ENCODE results near the gene DGKQ.

DGKQ gene

DNA sequence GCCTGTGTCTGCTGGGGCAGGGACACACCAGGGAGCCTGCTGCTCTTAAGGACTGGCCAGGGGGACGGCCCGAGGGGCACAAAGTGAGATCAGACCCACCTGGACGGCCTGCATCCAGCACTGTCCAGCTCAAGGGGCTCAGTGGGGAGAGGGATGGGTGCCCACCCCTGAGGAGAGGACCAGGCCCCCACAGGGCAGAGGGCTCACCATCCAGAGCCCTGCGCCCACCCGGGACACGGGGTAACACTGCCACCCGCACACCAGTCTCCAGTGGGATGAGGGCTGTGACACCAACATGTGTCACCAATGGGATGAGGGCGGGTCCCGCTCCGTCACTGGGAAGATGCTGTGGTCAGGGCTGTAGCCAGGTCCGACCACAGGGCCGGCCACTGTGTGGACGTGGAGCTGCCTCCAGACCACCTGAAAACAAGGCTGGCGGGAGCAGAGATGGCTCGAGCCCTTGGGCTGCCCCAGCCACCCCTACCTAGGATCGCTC lies 13.2 kb downstream of the DGKQ start:
- no peak for DNase-seq

DNA sequence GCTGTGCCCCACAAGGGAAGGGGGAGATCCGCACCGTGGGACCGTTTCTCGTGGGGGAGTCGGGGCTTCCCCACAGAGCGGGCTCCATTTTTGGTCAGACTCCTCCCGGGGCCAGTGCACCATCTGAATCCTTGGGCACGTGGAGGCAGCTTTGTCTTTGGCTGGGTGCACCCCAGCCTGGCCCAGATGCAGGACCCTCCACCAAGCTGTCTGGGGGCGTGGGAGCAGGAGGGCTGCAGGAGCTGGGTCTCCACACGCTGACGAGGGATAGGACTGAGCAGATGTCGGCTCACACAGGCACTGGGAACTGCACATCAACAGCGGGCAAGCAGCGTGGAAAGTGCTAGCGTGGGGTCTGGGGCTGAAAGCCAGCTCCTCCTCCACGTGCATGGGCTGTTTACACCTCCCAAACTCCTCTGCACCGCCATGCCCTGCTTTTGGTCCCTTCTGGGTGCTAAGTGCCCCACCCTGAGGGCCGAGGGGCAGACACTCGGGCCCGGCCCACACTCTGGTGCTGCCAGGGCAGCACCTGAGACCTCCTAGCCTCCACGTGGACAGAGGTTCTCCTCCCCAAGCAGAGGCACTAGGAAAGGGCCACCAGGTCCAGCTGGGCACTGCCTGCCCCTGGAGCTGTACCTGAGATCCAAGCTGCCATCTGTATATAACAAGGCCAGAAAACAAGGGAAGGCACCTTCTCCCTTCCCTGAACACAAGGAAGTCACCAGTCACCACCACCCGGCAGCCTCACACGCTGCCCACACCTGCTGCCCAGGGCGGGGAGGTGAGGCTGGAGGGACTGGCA lies 13.8 kb downstream of the DGKQ start:
- no peak for DNase-seq

DNA sequence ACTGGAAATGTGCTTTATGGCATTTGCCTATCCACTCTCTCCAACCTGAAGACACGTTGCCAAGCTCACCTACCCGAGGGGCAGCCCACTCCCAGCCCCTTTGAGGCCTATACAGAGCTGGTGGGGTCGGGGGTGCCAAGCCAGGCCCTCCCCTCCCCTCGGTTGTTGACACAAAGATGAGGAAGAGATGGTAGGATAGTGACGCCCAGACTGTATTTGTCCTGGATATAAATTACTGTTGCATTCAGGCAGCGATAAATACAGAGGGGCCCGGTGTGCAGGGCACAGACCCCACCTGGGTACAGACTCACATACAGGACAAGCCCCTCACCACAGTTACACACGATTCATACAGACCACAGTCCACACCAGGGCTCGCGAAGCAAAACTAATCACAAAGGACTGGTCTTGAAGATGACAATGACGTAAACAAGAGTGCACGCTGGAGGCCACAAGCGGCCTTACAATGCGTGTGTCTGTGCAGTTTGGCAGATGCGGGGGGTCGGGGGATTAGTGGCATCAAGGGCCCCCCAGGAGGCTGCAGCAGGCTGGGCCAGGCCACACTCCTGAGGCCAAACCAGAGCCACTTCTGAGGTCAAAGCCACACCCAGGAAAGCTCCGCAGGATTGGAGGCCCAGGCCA lies 14.6 kb downstream of the DGKQ start:
- DNase-seq: no peak

DNA sequence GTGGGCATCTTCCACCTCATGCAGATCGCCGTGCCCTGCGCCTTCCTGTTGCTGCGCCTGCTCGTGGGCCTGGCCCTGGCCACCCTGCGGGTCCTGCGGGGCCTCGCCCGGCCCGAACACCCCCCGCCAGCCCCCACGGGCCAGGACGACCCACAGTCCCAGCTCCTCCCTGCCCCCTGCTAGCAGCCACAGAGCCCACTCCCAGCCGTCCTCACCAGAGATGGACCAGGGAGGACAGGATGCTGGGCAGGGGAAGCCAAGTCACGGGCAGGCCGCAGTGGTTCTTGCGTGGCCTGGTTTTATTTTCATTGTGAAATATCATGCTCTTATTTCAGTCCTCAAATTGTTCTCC lies 15.1 kb downstream of the DGKQ start:
- DNase-seq: no peak

DNA sequence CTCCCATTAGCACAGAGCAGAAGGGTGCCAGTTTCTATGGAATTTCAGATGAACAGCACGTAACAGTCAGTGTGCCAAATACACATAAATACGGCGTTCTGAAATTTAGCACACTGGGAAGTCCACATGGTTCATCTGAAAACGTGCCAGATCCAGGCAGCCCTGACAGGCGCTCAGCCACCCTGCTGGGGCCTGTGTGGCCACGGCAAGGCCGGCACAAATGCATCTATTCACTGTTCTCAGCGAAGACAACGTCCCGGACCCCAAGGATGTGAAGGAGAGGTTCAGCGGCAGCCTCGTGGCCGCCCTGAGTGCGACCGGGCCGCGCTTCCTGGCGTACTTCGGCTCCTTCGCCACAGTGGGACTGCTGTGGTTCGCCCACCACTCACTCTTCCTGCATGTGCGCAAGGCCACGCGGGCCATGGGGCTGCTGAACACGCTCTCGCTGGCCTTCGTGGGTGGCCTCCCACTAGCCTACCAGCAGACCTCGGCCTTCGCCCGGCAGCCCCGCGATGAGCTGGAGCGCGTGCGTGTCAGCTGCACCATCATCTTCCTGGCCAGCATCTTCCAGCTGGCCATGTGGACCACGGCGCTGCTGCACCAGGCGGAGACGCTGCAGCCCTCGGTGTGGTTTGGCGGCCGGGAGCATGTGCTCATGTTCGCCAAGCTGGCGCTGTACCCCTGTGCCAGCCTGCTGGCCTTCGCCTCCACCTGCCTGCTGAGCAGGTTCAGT lies 15.6 kb downstream of the DGKQ start:
- DNase-seq: no peak

DNA sequence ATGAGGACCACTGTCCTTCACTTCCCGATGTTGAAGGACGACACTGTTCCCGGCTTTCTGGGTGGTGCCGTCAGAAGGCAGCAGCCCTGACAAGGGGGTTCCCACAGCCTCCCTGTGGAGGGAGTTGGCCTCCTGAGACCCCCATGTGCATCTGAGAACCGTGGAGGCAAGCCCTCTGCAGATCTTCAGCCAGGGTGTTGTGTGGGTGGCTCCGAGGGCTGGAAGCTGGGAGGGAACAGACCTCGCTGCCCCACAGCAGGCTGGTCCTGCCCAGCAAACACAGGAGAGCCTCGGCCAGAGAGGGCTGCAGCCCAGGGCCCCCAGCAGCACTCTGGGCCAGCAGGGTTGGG lies 16.2 kb downstream of the DGKQ start:
- no peak for DNase-seq

DNA sequence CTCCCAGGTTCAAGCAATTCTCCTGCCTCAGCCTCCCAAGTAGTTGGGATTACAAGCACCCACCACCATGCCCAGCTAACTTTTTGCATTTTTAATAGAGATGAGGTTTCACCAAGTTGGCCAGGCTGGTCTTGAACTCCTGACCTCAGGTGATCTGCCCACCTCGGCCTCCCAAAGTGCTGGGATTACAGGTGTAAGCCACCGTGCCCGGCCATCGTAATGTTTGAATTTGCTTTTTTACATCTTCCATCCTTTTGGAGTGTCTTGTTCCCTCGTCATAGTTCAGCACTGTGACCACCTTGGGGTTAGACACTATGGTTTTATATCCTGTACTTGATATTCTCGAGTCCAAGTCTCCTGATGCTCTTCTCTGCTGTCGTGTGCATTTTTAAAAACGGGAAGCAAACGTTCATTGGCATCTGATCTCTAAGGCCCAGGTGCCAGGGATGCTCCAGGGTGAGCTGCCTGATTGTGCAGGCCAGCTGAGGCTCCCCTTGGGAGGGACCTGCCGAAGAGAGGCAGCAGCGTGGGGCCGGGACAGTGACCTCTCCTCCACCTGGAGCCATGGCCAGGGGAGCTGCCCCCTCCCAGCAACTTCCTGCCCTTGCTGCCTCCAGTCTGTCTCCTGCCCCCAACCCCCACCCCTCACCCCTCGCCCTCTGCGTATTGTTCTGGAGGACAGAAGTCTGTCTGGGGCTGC lies 16.7 kb downstream of the DGKQ start:
- DNase-seq: no peak

DNA sequence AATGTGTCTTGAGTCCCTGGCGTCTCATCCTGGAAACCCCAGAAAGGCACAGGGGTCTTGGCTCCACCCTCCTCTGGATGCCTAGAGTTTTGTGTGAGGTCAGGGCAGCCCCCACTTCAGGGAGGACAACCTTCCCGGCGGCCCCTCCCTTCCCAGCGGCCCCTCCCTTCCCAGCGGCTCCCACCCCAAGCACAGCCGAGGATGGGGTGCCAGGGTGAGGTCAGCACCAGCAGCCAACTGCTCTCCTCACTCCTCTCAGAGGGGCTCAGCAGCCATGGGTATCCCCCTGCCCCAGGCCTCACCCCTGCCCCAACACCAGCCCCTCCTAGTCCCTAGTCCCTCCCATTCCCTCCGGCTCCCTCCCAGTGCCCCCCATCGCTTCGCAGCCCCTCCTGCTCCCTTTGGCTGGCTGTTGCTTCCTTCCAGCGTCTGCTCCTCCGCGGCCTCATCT lies 17.4 kb downstream of the DGKQ start:
- no peak for DNase-seq

DNA sequence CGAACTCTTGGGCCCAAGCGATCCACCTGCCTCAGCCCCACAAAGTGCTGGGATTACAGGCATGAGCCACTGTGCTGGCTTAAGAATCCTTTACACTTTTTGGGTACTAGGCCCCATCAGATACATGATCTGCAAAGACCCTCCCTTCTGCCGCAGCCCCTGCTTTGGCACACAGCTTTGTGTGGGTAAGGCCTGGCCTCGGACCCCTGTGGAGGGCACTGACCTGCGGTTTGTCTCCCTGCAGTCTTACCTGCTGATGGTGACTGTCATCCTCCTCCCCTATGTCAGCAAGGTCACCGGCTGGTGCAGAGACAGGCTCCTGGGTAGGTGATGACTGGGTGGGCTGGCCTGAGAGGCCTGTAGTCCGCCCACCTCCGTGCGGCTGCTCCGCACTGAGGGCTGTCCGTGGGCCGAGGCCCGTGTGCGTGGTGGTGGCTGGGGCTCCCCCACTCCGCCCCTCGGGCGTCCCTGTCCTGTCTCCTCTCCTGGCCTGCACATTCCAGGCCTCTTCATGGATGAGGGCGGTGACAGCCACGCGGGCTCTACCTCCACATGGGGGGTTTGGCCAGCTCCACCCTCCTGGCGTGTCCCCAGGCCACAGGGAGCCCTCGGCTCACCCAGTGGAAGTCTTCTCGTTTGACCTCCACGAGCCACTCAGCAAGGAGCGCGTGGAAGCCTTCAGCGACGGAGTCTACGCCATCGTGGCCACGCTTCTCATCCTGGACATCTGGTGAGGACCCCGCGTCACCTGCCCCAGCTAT lies 18.0 kb downstream of the DGKQ start:
- DNase-seq: no peak

DNA sequence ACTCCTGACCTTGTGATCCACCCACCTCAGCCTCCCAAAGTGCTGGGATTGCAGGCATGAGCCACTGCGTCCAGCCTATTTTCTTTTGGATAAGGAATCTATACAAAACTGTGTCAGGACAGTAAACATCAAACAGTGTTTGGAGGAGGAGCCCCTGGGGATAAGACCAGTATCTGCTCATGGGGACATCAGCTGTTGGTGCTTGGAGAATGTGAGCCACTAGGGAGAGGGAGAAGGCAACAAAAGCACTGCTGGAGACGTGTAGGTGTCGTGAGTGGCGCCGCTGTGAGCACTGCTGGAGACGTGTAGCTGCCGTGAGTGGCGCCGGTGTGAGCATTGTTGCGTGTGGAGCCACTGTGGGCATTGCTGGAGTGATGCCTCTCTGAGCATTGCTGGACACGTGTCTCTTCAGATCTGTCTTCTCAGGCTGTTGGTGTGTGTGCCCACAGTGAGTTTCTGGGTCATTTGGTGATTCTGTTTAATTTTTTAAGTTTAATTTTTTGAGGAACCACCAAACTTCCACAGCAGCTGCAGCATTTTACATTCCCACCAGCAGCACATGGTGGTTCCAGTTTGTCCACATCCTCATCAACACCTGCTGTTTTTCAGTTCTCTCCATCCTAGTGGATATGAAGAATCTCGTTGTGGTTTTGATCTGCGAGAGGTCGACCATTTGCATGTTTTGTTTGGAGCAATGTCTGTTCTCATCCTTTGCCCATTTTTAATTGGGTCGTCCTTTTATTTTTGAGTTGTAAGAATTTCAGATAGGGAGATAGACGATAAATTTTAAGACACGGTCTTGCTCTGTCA lies 19.0 kb downstream of the DGKQ start:
- DNase-seq: no peak

DNA sequence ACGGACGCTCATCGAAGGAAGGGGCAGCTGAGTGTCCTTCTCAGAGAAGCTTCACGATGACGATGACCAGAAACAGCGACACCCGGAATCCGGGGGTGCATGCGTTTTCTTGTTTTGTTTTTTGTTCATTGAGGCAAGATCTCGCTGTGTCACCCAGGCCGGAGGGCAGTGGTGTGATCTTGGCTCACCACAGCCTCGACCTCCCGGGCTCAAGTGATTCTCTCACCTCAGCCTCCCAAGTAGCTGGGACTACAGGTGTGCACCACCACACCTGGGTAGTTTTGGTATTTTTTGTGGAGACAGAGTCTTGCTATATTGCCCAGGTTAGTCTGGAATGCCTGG lies 19.8 kb downstream of the DGKQ start:
- DNase-seq: no peak

DNA sequence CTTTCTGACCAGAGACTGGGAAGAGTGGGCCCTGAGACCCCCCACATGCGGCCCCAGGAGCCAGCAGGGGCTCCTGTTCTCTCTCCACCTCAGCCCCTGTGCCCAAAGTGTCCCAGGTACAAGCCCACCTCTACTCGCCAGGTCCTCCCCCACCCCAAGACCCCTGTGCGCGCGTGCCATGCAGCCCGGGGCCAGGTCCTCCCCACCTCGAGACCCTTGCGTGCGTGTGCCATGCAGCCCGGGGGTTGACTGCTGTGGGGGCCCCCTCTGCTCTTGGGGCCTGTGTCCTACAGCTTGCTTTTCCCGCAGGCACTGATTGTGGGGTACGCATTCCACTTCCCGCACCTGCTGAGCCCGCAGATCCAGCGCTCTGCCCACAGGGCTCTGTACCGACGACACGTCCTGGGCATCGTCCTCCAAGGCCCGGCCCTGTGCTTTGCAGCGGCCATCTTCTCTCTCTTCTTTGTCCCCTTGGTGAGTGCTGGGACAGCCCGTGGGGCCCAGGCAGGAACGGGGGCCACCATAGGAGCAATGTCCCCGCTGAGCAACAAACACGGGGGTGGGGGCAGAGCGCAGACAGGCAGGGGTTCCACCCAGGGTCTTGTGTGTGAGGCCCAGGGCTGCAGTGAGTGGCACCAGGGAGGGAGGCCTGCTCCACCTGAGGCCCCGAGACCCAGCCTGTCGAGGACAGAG lies 20.3 kb downstream of the DGKQ start:
- no peak for DNase-seq

DNA sequence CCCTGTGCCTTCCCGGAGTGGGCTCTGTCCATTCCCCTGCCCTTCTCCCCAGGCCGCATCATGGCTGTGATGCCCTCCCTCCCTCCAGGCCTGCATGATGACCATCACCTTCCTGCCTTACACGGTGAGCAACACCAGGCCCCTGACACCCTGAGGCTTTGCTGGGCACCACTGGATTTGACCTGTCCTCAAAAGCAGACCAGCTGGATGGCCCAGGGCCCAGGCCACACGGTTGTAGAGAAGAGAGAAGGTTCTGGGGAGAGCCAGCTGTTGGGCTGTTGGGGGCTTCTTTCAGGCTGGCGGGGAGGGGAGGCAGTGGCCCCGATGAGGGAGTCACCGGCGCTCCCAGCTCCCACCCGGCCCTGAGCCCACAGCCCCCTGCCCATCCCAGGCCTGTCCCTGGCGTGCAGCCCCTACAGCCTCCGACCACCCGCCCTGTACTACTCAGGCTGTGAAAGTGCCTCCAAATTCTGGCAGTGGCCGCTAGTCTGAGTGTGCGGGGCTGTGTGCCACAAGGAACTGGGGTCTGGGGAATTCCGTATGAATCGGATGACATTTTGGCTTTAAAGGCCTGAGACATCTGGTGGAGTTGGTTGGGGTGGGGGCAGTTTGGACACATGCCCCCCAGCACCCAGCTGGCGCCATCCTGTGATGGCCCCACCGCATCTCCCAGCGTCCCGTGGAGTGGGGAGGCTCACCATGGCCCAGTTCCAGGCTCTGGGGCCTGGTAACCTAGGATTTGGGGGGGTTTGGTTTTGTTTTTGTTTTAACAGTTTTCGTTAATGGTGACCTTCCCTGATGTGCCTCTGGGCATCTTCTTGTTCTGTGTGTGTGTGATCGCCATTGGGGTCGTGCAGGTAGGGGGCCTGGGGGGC lies 21.5 kb downstream of the DGKQ start:
- DNase-seq: no peak

DNA sequence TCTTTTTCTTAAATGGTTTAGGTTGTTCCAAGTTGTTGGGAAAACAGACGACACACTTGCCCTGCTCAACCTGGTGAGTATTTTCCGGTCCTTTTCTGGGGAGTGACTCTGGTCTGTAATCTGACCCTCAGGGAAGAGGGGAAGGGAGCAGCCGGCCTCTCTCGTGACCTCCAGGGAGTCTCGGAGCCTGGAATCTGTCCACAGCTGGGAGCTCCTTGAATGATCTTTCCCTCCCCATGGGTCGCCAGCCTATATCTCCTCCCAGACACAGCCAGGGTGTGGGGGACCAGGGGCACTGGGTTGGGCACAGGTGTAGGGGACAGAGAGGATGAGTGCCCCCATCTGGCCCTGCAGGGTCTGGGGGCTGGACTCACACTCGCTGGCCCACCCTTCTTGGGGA lies 22.2 kb downstream of the DGKQ start:
- no peak for DNase-seq

DNA sequence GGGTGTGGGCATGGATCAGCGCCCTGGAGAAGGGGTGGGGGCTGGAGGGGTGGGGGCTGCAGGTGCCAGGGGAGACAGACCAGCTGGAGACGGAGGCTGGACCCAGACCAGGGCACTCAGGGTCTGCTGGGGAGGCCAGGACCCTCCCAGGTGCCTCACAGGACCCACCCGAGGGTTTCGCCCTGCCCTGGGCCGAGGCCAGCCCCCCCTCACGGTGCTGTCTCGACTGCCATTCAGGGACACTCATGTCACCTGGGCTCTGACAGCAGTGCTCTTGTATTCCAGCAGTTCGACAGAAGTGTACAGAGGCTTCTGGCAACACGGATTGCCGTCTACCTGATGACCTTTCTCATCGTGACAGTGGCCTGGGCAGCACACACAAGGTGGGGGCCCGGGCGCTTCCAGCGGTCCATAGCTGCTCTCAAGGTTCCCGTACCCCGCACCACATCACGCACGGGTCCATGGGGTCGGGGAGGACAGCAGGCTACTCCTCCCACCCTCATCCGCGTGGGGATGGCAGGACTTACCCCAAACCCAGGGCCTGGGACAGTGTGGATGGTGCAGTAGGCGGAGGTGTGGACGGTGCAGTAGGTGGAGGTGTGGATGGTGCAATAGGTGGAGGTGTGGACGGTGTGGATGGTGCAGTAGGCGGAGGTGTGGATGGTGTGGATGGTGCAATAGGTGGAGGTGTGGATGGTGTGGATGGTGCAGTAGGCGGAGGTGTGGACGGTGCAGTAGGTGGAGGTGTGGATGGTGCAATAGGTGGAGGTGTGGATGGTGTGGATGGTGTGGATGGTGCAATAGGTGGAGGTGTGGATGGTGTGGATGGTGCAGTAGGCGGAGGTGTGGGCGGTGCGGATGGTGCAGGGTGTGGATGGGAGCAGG lies 23.0 kb downstream of the DGKQ start:
- DNase-seq: no peak

DNA sequence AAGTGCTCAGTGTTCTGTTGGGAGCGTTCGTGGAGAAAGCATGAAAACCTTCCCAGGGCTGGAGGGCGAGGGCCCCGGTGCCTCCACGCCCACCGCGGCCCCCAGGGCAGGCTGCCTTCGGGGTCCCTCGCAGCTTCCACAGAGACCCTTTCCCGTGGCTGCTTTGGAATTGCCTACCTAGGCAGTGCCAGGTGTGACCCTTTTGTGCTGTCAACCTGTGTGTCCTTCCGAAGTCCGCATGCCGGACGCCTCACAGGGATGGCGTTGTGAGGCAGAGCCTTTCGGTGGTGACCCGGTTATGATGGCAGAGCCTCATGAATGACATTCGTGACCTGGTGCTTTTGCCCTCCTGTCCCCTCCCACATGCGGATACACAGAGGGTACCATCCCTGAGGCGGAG lies 23.7 kb downstream of the DGKQ start:
- DNase-seq: no peak

DNA sequence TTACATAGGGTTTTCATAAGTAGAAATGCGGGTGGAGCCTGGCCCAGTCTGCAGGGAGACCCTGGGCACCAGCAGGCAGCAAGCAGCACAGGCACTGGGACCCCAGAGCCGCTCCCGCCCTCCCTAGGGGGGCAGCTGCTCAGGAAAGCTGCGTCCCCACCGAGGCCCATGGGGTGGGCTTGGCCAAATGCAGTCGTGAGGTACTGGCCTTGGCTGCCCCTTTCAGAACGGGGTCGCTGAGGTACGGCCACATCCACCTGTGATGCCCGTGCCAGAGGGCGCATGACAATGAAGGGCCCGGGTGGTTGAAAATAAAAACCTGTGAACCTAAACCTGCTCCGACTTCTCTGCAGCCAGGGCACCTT lies 24.5 kb downstream of the DGKQ start:
- no peak for DNase-seq

DNA sequence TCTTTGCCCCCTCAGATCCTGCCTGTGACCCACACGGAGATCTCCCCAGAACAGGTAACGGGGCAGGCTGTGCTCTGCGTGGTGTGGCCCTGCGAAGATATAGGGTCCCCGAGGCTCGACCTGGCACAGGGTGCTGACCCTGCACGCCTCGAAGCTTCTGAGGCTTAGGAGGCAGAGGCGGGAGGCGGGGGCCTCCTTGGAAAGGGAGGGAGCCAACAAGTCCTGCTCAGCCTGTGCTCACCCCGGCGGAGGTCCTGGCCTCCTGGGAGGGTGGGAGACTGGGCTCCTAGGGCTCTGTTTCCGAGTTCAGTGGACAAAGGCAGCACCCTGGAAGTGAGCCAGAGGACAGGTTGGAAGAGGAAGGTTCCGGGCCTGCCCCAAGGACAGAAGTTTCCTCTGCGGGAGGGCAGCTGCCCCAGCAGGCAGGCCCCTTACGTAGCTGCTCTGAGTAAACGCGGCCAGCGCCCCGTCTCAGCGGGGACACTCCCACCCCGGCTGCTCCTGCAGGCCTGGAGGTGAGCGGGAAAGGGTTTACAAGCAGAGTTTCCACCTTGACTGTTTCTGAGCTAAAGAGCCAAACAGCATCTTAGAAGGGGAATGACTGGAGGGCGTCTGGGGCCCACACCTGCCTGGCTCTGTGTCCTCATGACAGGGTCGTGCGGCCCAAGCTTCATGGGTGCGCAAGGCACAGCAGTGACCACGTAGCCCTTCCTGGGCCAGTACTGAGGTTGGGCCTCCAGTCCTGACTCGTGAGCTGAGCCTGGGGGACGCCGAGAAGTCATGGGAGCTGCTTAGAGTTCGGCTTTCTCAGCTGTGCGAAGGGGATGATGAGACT lies 25.1 kb downstream of the DGKQ start:
- no peak for DNase-seq
